ENCODE data around the gene WDR7.

DNA sequence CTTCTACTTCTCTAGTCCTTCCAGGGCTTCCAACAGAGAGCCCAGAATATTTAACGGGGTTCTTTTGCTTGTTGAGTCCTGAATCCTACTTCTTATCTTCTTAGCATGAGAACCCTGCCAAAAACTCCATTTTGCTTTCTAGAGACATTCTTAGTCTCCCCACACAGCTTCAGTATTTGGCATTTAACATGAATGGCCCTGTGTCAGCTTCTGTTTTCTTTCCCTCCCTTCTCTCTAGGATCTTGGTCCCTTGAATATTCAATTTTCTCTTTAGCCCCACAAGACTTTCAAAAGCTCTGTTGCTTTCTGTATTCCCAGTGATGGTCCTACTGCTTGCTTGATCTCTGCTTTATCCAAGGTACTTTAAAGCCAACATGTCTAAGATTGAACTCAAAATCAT lies 89.5 kb downstream of the WDR7 start:
- no peak for TF ChIP-seq POLR2A (IDR thresholded peaks at IDR 0.05)
- TF ChIP-seq, protein P1, sequence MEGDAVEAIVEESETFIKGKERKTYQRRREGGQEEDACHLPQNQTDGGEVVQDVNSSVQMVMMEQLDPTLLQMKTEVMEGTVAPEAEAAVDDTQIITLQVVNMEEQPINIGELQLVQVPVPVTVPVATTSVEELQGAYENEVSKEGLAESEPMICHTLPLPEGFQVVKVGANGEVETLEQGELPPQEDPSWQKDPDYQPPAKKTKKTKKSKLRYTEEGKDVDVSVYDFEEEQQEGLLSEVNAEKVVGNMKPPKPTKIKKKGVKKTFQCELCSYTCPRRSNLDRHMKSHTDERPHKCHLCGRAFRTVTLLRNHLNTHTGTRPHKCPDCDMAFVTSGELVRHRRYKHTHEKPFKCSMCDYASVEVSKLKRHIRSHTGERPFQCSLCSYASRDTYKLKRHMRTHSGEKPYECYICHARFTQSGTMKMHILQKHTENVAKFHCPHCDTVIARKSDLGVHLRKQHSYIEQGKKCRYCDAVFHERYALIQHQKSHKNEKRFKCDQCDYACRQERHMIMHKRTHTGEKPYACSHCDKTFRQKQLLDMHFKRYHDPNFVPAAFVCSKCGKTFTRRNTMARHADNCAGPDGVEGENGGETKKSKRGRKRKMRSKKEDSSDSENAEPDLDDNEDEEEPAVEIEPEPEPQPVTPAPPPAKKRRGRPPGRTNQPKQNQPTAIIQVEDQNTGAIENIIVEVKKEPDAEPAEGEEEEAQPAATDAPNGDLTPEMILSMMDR (IDR thresholded peaks at IDR 0.05) = no peak

Measured in esophagus squamous epithelium (tissue), 4 donors.